Measurements from ENCODE around the gene GPR155. TPM values are rescaled to one million over a fixed set of nuclear protein-coding genes. Genes with fewer than 3 reads are reported as not detected.
A peak's percentile ranks its signal among the peaks of the same experiment; 100 is the strongest.

GPR155 gene
- total and polyA plus RNA-seq, 2 experiments from 2014 or later, result 1.2 to 1.3 TPM

DNA sequence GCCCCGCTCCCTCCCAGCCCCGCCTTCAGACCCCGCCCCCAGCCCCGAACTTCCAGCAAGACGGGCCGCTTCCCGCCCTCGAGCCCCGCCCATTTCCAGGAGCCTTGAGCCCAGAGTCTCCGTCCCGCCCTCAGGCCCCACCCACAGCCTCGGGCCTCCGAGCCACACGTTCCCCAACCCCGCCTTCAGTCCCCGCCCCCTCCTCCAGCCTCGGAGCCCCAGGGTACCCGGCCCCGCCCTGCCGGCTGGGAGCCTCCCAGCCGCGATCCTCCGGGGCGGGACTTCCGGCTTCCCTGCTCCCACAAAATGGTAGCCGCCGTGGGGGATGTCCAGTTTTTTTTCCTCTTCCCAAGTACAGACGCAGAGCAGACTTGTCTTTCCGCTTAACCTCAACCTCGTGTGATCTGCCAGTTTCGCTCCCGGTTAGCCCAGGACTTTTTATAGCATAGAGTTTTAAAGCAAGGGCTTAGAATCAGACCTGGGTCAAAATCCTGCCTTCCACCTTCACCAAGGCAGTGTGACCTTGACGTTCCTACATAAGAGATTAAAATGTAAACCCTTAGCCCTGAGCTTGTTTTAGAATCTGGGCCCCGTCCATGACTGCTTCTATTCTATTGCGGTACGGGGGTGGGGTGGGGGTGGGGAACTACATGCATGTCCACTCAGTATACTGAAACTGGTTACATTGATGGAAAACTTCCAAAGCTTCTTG, 435 bp upstream of the GPR155 start:
- Mint-ChIP-seq H3K36me3 (ENCODE audit: low read depth) (no peaks in the 10 kb centered on the region), H3K27ac (peak overlapping the region; percentile 97), H3K27me3 (ENCODE audit: insufficient read depth, low read depth, poor library complexity) (peaks cover 16% of the 10 kb centered on the region), H3K4me1 (peaks cover 5% of the 10 kb centered on the region), H3K4me3 (peak overlapping the region; percentile 85), H3K9me3 (no peaks in the 10 kb centered on the region; the same call in 2 of the 3 replicates)
- DNase-seq (ENCODE audit: low spot score), result peak; percentile 99
- Histone ChIP-seq H4K20me1 (replicated peaks; ENCODE audit: insufficient read depth) (no peaks in the 10 kb centered on the region), H3K79me2 (replicated peaks; ENCODE audit: insufficient read depth) (no peaks in the 10 kb centered on the region), H3K27me3 (ENCODE audit: insufficient read depth) (peaks cover 22% of the 10 kb centered on the region), H3K27ac (ENCODE audit: low read depth) (peak overlapping the region; percentile 75; the same call in 1 of the 2 replicates), H3K4me2 (peak overlapping the region; percentile 77), H3K36me3 (ENCODE audit: insufficient read depth) (no peaks in the 10 kb centered on the region), H3K9me2 (ENCODE audit: insufficient read depth) (peaks cover 6% of the 10 kb centered on the region; the same call in 1 of the 2 replicates), H3F3A (replicated peaks; ENCODE audit: low read depth) (no peaks in the 10 kb centered on the region), H2AFZ (peak overlapping the region; percentile 92; the same call in 1 of the 2 replicates), H3K4me3 (peak overlapping the region; percentile 56), H3K4me1 (ENCODE audit: insufficient read depth) (no peaks in the 10 kb centered on the region; the same call in 1 of the 2 replicates)
- TF ChIP-seq ZNF114 (CRISPR knock-in tag; IDR thresholded peaks at IDR 0.05) (peak; percentile 65; the same call in 1 of the 2 replicates), NANOG (IDR thresholded peaks at IDR 0.05; ENCODE audit: borderline replicate concordance) (no peak), EZH2phosphoT487 (IDR thresholded peaks at IDR 0.05; ENCODE audit: unreplicated experiment) (no peak), JUNB (IDR thresholded peaks at IDR 0.05; ENCODE audit: unreplicated experiment) (no peak), CREB1 (CRISPR knock-in tag; IDR thresholded peaks at IDR 0.05; ENCODE audit: low read depth) (peak; percentile 34; the same call in 1 of the 2 replicates), POLR2AphosphoS5 (IDR thresholded peaks at IDR 0.05; ENCODE audit: low read depth) (peak; percentile 74)
- TF ChIP-seq, protein P1, sequence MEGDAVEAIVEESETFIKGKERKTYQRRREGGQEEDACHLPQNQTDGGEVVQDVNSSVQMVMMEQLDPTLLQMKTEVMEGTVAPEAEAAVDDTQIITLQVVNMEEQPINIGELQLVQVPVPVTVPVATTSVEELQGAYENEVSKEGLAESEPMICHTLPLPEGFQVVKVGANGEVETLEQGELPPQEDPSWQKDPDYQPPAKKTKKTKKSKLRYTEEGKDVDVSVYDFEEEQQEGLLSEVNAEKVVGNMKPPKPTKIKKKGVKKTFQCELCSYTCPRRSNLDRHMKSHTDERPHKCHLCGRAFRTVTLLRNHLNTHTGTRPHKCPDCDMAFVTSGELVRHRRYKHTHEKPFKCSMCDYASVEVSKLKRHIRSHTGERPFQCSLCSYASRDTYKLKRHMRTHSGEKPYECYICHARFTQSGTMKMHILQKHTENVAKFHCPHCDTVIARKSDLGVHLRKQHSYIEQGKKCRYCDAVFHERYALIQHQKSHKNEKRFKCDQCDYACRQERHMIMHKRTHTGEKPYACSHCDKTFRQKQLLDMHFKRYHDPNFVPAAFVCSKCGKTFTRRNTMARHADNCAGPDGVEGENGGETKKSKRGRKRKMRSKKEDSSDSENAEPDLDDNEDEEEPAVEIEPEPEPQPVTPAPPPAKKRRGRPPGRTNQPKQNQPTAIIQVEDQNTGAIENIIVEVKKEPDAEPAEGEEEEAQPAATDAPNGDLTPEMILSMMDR (conservative IDR thresholded peaks at IDR 0.05; ENCODE audit: low read depth in 2 of 2), result no peak
- peak; percentile 91 for ATAC-seq

DNA sequence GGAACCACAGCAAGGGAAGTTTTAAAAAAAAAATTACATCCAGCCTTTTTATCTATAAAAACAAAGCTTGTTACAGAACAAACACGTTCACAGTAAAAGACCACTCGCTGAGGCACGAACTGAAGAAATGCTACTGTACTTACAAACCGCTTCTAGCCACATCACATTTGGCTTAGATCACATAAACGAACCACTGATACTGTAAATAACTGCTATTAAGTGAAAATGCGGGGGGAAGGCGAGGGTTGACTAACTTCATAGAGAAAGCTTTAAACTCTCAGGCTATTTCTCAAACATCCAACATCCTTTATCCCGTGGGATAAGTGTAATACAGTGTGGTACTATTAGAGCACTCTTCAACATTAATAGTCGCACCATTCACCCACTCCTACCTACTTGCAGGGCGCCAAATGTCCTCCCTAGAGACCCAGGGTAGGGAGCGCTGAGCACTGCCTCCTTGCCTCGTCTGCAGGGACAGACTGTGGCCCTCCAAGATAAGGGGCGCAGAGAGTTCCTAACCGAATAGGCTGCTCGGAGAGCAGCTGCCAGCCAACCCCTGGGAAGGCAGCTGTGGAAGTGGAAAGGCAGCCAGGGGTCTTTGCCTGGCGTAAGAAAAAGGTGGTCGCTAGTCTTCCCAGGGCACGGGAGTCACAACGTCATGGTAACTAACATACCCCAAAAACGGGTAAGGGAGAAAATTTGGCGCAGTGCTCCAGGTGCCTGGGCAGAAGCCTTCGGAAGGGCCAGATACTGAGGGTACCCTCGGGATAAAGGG, 854 bp downstream of the GPR155 start:
- H3K9me3 Mint-ChIP-seq, result no peaks in the 10 kb centered on the region; the same call in 2 of the 3 replicates
- ATAC-seq, result peak; percentile 72
- Histone ChIP-seq H3K4me1 (ENCODE audit: insufficient read depth) (no peaks in the 10 kb centered on the region; the same call in 1 of the 2 replicates), H3F3A (replicated peaks; ENCODE audit: low read depth) (no peaks in the 10 kb centered on the region), H3K27me3 (ENCODE audit: insufficient read depth) (peaks cover 22% of the 10 kb centered on the region), H3K4me2 (peak overlapping the region; percentile 94), H3K27ac (ENCODE audit: low read depth) (no peak overlapping the region), H3K9me2 (ENCODE audit: insufficient read depth) (peaks cover 6% of the 10 kb centered on the region; the same call in 1 of the 2 replicates), H4K20me1 (replicated peaks; ENCODE audit: insufficient read depth) (no peaks in the 10 kb centered on the region), H3K4me3 (peak overlapping the region; percentile 76), H2AFZ (peak overlapping the region; percentile 98), H3K36me3 (ENCODE audit: insufficient read depth) (no peaks in the 10 kb centered on the region), H3K79me2 (replicated peaks; ENCODE audit: insufficient read depth) (no peaks in the 10 kb centered on the region)
- no peak overlapping the region for H3K27ac Mint-ChIP-seq
- peaks cover 16% of the 10 kb centered on the region for H3K27me3 Mint-ChIP-seq (ENCODE audit: insufficient read depth, low read depth, poor library complexity)
- H3K36me3 Mint-ChIP-seq (ENCODE audit: low read depth), result no peaks in the 10 kb centered on the region
- H3K4me3 Mint-ChIP-seq, result peak overlapping the region; percentile 82
- peaks cover 5% of the 10 kb centered on the region for H3K4me1 Mint-ChIP-seq
- peak; percentile 62 for DNase-seq (ENCODE audit: low spot score)
- TF ChIP-seq CREB1 (CRISPR knock-in tag; IDR thresholded peaks at IDR 0.05; ENCODE audit: low read depth) (no peak), NANOG (IDR thresholded peaks at IDR 0.05; ENCODE audit: borderline replicate concordance) (no peak), EZH2 (IDR thresholded peaks at IDR 0.05; ENCODE audit: low read depth, unreplicated experiment) (no peak), ZNF331 (CRISPR knock-in tag; IDR thresholded peaks at IDR 0.05; ENCODE audit: low read depth) (no peak), STAT1 (IDR thresholded peaks at IDR 0.05; ENCODE audit: unreplicated experiment) (no peak), ZNF114 (CRISPR knock-in tag; IDR thresholded peaks at IDR 0.05) (no peak), JUNB (IDR thresholded peaks at IDR 0.05; ENCODE audit: unreplicated experiment) (no peak), POLR2AphosphoS5 (IDR thresholded peaks at IDR 0.05; ENCODE audit: low read depth) (no peak), EZH2phosphoT487 (IDR thresholded peaks at IDR 0.05; ENCODE audit: unreplicated experiment) (no peak)
- TF ChIP-seq, protein P2, sequence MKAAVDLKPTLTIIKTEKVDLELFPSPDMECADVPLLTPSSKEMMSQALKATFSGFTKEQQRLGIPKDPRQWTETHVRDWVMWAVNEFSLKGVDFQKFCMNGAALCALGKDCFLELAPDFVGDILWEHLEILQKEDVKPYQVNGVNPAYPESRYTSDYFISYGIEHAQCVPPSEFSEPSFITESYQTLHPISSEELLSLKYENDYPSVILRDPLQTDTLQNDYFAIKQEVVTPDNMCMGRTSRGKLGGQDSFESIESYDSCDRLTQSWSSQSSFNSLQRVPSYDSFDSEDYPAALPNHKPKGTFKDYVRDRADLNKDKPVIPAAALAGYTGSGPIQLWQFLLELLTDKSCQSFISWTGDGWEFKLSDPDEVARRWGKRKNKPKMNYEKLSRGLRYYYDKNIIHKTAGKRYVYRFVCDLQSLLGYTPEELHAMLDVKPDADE (IDR thresholded peaks at IDR 0.05), result no peak
- TF ChIP-seq, protein P3, sequence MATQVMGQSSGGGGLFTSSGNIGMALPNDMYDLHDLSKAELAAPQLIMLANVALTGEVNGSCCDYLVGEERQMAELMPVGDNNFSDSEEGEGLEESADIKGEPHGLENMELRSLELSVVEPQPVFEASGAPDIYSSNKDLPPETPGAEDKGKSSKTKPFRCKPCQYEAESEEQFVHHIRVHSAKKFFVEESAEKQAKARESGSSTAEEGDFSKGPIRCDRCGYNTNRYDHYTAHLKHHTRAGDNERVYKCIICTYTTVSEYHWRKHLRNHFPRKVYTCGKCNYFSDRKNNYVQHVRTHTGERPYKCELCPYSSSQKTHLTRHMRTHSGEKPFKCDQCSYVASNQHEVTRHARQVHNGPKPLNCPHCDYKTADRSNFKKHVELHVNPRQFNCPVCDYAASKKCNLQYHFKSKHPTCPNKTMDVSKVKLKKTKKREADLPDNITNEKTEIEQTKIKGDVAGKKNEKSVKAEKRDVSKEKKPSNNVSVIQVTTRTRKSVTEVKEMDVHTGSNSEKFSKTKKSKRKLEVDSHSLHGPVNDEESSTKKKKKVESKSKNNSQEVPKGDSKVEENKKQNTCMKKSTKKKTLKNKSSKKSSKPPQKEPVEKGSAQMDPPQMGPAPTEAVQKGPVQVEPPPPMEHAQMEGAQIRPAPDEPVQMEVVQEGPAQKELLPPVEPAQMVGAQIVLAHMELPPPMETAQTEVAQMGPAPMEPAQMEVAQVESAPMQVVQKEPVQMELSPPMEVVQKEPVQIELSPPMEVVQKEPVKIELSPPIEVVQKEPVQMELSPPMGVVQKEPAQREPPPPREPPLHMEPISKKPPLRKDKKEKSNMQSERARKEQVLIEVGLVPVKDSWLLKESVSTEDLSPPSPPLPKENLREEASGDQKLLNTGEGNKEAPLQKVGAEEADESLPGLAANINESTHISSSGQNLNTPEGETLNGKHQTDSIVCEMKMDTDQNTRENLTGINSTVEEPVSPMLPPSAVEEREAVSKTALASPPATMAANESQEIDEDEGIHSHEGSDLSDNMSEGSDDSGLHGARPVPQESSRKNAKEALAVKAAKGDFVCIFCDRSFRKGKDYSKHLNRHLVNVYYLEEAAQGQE (IDR thresholded peaks at IDR 0.05; ENCODE audit: unreplicated experiment), result no peak
- TF ChIP-seq, protein P1 (conservative IDR thresholded peaks at IDR 0.05; ENCODE audit: low read depth in 2 of 2), result no peak
